ENCODE results near the gene FTH1. TPM values are rescaled to one million over a fixed set of nuclear protein-coding genes. Genes with fewer than 3 reads are reported as not detected.
A peak's percentile ranks its signal among the peaks of the same experiment; 100 is the strongest.

FTH1 gene
- total and polyA plus RNA-seq, 2 of the 13 experiments (the other 11 are each of a cell fraction or from before 2014, with no cell fraction given): 607 to 760 TPM

GRCh38 chr11:61980783-61981541 is 13.5 kb upstream of the FTH1 start (continued):
- TF ChIP-seq ZMYM2 (CRISPR knock-in tag; IDR thresholded peaks at IDR 0.05): no peak
- no peak for TF ChIP-seq ZNF3 (CRISPR knock-in tag; IDR thresholded peaks at IDR 0.05)
- no peak for TF ChIP-seq DNMT1 (CRISPR knock-in tag; IDR thresholded peaks at IDR 0.05)
- TF ChIP-seq ZNF10 (CRISPR knock-in tag; IDR thresholded peaks at IDR 0.05; ENCODE audit: borderline replicate concordance, low read depth): no peak
- no peak for TF ChIP-seq AKAP8 (CRISPR knock-in tag; IDR thresholded peaks at IDR 0.05)
- no peak for TF ChIP-seq GPBP1L1 (CRISPR knock-in tag; IDR thresholded peaks at IDR 0.05)
- TF ChIP-seq CENPBD1 (CRISPR knock-in tag; IDR thresholded peaks at IDR 0.05; ENCODE audit: borderline replicate concordance, low read depth): no peak
- no peak for TF ChIP-seq ZNF737 (CRISPR knock-in tag; IDR thresholded peaks at IDR 0.05; ENCODE audit: borderline replicate concordance)
- TF ChIP-seq DRAP1 (CRISPR knock-in tag; IDR thresholded peaks at IDR 0.05): no peak
- no peak for TF ChIP-seq NFYB (CRISPR knock-in tag; IDR thresholded peaks at IDR 0.05)
- TF ChIP-seq ZBED4 (CRISPR knock-in tag; IDR thresholded peaks at IDR 0.05; ENCODE audit: borderline replicate concordance): peak; percentile 86
- TF ChIP-seq SAP130 (CRISPR knock-in tag; IDR thresholded peaks at IDR 0.05; ENCODE audit: low read depth): peak; percentile 64
- TF ChIP-seq REXO4 (CRISPR knock-in tag; IDR thresholded peaks at IDR 0.05; ENCODE audit: borderline replicate concordance): no peak
- no peak for TF ChIP-seq TEAD3 (CRISPR knock-in tag; optimal IDR thresholded peaks at IDR 0.05; ENCODE audit: borderline replicate concordance)
- no peak for TF ChIP-seq TRAFD1 (CRISPR knock-in tag; IDR thresholded peaks at IDR 0.05; ENCODE audit: borderline replicate concordance)
- TF ChIP-seq CEBPB (IDR thresholded peaks at IDR 0.05; ENCODE audit: borderline replicate concordance, low read depth, low read length): peak; percentile 95
- TF ChIP-seq BCL6 (CRISPR knock-in tag; IDR thresholded peaks at IDR 0.05): peak; percentile 96
- peak; percentile 56 for TF ChIP-seq GZF1 (CRISPR knock-in tag; IDR thresholded peaks at IDR 0.05)
- no peak for TF ChIP-seq TEF (CRISPR knock-in tag; IDR thresholded peaks at IDR 0.05)
- TF ChIP-seq PAWR (CRISPR knock-in tag; IDR thresholded peaks at IDR 0.05; ENCODE audit: borderline replicate concordance): no peak
- peak; percentile 77 for TF ChIP-seq SOX13 (IDR thresholded peaks at IDR 0.05)
- peak in 1 of 2 experiments; percentile 93; a peak in 2 of 4 replicates for TF ChIP-seq SOX13 (CRISPR knock-in tag; conservative IDR thresholded peaks at IDR 0.05 in 1 of 2, IDR thresholded peaks at IDR 0.05 in 1 of 2)

All from HepG2 (cell line).